Activated naive CD4-positive, alpha-beta T cell treated with anti-CD3 and anti-CD28 coated beads, Interleukin-2, amount 50 U/mL, for 72 hours (primary cell): ENCODE results near the gene DPP10. TPM values are rescaled to one million over a fixed set of nuclear protein-coding genes. Genes with fewer than 3 reads are reported as not detected.

Experiments
- ATAC-seq, 2 donors: fragments of 150-1000 bp; cut with Tn5 transposase; 2 replicates each; pipeline ENCODE4 v1.10.0; 2021; ENCODE audit warnings: mild to moderate bottlenecking in 2 of 2, moderate library complexity in 2 of 2
- DNase-seq, 2 donors: peaks; one replicate each; pipeline ENCODE4 v3.0.0; 2021 to 2022; ENCODE audit warnings: low spot score in 2 of 2
- H3K27ac Mint-ChIP-seq, 2 donors: one replicate each; pipeline ENCODE4 v1.8.0; 2022; ENCODE audit warnings: mild to moderate bottlenecking in 2 of 2, mixed read lengths in 2 of 2
- H3K36me3 Mint-ChIP-seq, 2 donors: one replicate each; pipeline ENCODE4 v1.8.0; 2022; ENCODE audit warnings: mixed read lengths in 2 of 2
- H3K9me3 Mint-ChIP-seq, 2 donors: one replicate each; pipeline ENCODE4 v1.8.0; 2022; ENCODE audit warnings: mixed read lengths in 2 of 2
- total RNA-seq, 2 donors: library from RNA; stranded (reverse); gene quantifications; one replicate each; pipeline ENCODE4 v1.2.3, GENCODE V29; 2022

DPP10 gene
- total RNA-seq, 2 donors from 2014 or later: not detected

GRCh38 chr2:115161081-115161770 is 718.8 kb downstream of the DPP10 start:
- ATAC-seq: no peak
- Mint-ChIP-seq H3K36me3 (peaks cover 6 to 19% of the 10 kb centered on the region in 2 donors), H3K27ac (no peak overlapping the region), H3K9me3 (peaks cover 3 to 4% of the 10 kb centered on the region in 2 donors)
- no peak for DNase-seq

DNA sequence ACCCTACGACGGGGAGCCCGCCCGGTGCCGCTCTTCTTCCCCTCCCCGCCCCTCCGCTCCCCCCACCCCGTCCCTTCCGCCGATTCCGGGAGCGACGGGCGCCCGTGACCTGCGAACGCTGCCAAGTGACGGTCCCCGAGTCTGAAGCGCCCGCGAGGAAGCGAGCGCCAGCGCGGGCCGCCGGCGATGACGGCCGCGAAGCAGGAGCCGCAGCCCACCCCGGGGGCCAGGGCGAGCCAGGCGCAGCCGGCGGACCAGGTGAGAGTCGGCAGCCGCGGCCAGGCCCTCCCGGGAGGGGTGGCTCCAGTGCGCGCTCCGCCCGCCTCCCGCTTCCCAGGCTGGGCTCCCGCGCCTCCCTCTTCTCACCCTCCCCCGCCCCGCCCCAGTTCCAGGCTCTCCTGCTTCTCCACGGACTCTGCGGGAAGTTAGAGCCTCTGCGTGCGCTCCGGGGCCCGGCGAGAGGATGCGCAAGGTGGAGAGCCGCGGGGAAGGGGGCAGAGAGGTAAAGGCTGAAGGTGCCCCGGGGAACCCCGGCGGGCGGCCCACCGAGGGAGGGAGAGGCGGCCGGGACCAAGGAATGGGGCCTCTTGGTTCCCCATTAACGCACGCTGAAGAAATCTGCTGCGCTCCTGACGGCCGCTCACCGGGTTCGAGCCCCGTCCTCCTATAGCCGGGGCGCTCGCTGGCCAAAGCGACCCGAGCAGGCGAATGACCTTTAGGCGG is 719.5 kb downstream of the DPP10 start:
- peaks cover 6 to 19% of the 10 kb centered on the region in 2 donors for H3K36me3 Mint-ChIP-seq
- H3K9me3 Mint-ChIP-seq: peaks cover 3 to 4% of the 10 kb centered on the region in 2 donors
- ATAC-seq (no peak), DNase-seq (no peak)
- H3K27ac Mint-ChIP-seq: no peak overlapping the region

- Mint-ChIP-seq H3K36me3 (peaks cover 6 to 19% of the 10 kb centered on the region in 2 donors), H3K9me3 (peaks cover 4% of the 10 kb centered on the region in 2 donors), H3K27ac (no peak overlapping the region)
- ATAC-seq (no peak), DNase-seq (no peak)
Measured at GRCh38 chr2:115162494-115163293, 720.3 kb downstream of the DPP10 start.

- H3K9me3 Mint-ChIP-seq: peaks cover 4 to 7% of the 10 kb centered on the region in 2 donors
- ATAC-seq (no peak), DNase-seq (no peak)
Measured at GRCh38 chr2:115163572-115163971, 721.1 kb downstream of the DPP10 start.

GRCh38 chr2:115165529-115166109 is 723.2 kb downstream of the DPP10 start:
- H3K9me3 Mint-ChIP-seq: peaks cover 3 to 7% of the 10 kb centered on the region in 2 donors
- DNase-seq (no peak), ATAC-seq (no peak)
- H3K27ac Mint-ChIP-seq: no peak overlapping the region
- H3K36me3 Mint-ChIP-seq: peaks cover 4 to 18% of the 10 kb centered on the region in 2 donors

More at GRCh38 chr2:115163572-115163971, 721.1 kb downstream of the DPP10 start:
- Mint-ChIP-seq H3K27ac (no peak overlapping the region), H3K36me3 (peaks cover 6 to 19% of the 10 kb centered on the region in 2 donors)

DNA sequence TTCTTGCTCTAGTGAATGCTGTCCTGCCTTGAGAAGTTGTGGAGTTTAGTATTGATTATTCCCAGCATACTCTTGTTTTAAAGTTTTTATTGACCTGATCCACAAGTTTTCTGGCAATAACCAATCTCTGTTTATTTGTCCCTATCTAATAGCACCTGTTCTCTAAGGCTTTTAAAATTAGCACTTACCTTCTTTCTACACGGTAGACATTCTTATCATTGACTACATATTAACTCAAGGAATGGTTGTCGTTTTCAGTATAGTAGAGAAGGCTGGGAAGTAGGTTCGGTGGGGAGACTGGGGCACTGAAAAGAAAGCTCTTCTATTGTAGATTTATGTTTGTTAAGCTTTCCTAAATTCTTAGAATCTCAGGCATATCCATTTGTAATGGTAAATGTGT is 726.0 kb downstream of the DPP10 start:
- ATAC-seq: no peak
- peaks cover 0 to 3% of the 10 kb centered on the region in 2 donors for H3K36me3 Mint-ChIP-seq

GRCh38 chr2:115169814-115170213 is 727.4 kb downstream of the DPP10 start:
- Mint-ChIP-seq H3K9me3 (peaks cover 3 to 4% of the 10 kb centered on the region in 2 donors), H3K27ac (no peak overlapping the region), H3K36me3 (no peaks in the 10 kb centered on the region)
- ATAC-seq: no peak
- no peak for DNase-seq

More for the DNA sequence above, 726.0 kb downstream of the DPP10 start:
- no peak for DNase-seq
- Mint-ChIP-seq H3K9me3 (peaks cover 3 to 4% of the 10 kb centered on the region in 2 donors), H3K27ac (no peak overlapping the region)

GRCh38 chr2:115171751-115172150 is 729.3 kb downstream of the DPP10 start:
- Mint-ChIP-seq H3K36me3 (no peaks in the 10 kb centered on the region), H3K27ac (no peak overlapping the region), H3K9me3 (peaks cover 3 to 4% of the 10 kb centered on the region in 2 donors)
- no peak for DNase-seq
- ATAC-seq: no peak

- no peak for DNase-seq
Measured at GRCh38 chr2:115174651-115175050, 732.2 kb downstream of the DPP10 start.

DNA sequence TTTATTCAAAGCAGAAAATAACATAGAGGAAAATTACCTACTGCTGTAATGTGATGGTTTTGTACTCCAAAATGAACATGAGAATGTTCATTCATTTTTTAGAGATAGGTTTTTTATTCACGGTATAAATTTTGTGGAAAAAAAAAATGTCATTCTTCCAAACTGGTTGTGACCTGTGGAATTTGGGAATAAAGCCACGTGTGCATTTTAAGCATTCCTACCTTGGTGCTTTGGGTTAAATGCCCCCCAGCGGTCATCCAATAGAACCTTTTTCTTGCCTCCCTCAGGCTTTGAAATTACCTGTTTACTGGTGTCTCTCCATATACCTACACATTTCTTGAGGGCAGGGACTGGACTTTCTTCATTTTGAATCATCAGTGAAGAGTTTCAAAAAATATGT is 740.7 kb downstream of the DPP10 start:
- no peak for ATAC-seq
- peaks cover 18 to 22% of the 10 kb centered on the region in 2 donors for H3K9me3 Mint-ChIP-seq
- peaks cover 0 to 6% of the 10 kb centered on the region in 2 donors for H3K36me3 Mint-ChIP-seq
- DNase-seq: no peak
- H3K27ac Mint-ChIP-seq: no peak overlapping the region

More at GRCh38 chr2:115174651-115175050, 732.2 kb downstream of the DPP10 start:
- no peaks in the 10 kb centered on the region for H3K36me3 Mint-ChIP-seq
- H3K27ac Mint-ChIP-seq: no peak overlapping the region
- ATAC-seq: no peak
- peaks cover 3% of the 10 kb centered on the region in 2 donors for H3K9me3 Mint-ChIP-seq

DNA sequence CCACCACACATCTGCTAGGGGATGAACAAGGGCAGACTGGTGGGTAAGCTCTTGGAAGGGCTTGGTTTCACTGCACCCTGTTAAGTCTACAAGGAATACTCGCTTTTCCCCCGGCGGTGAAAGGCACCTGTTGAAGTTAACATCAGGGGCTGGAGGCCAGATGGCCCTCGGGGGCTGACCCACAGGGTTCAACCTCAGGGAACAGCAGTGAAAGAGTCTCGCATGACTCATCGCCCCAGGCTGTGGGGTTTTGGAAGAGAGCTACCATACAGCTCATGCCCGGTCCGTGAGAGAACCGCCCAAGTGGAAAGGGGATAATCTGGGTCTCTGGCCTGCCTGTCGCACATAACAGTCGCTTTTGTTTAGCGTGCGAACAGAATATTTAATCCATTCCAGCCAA is 748.0 kb downstream of the DPP10 start:
- Mint-ChIP-seq H3K9me3 (peaks cover 14 to 29% of the 10 kb centered on the region in 2 donors), H3K27ac (no peak overlapping the region), H3K36me3 (peaks cover 0 to 10% of the 10 kb centered on the region in 2 donors)
- DNase-seq: no peak
- no peak for ATAC-seq

GRCh38 chr2:115194623-115195022 is 752.2 kb downstream of the DPP10 start:
- peaks cover 0 to 9% of the 10 kb centered on the region in 2 donors for H3K9me3 Mint-ChIP-seq
- no peak overlapping the region for H3K27ac Mint-ChIP-seq
- no peak for DNase-seq
- ATAC-seq: no peak
- no peaks in the 10 kb centered on the region for H3K36me3 Mint-ChIP-seq

GRCh38 chr2:115196587-115196986 is 754.1 kb downstream of the DPP10 start:
- Mint-ChIP-seq H3K36me3 (no peaks in the 10 kb centered on the region), H3K9me3 (no peaks in the 10 kb centered on the region), H3K27ac (no peak overlapping the region)
- DNase-seq (no peak), ATAC-seq (no peak)

- H3K27ac Mint-ChIP-seq: no peak overlapping the region
- H3K36me3 Mint-ChIP-seq: no peaks in the 10 kb centered on the region
- DNase-seq: no peak
- no peak for ATAC-seq
- H3K9me3 Mint-ChIP-seq: no peaks in the 10 kb centered on the region
Measured at GRCh38 chr2:115199966-115200365, 757.5 kb downstream of the DPP10 start.

- no peaks in the 10 kb centered on the region for H3K36me3 Mint-ChIP-seq
- H3K9me3 Mint-ChIP-seq: peaks cover 5 to 6% of the 10 kb centered on the region in 2 donors
- DNase-seq (no peak), ATAC-seq (no peak)
- H3K27ac Mint-ChIP-seq: no peak overlapping the region
Measured at GRCh38 chr2:115201386-115201785, 758.9 kb downstream of the DPP10 start.

DNA sequence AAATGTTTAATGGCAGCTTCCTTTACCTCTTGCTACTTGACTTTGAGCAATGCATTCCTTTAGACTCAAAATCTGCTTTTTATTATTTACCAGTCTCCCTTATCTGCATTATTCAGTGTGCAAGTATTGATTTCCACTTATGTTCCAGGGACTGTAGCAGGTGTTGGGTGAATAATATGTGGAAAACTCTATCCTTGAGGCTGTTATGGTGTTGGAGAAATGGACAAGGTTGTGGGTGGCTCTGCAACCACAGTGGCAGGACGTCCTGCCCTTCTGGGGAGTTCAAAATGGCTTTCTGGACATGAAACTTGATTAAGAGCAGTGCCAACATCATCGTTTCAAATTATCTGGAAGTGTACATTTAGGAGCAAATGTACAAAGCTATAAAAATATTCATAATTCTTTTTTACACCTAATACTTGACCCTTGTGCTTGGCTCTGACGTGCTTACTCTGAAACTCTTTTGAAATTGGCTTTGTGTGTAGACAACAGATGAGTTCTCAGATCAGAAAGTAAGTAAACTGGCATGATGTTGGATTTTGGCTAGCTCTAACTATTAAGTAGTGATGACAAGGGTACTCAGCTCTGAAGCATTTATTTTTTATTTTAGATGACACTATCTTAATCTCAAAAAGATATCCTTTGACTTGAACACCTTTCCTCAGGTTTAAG is 766.2 kb downstream of the DPP10 start:
- H3K36me3 Mint-ChIP-seq: no peaks in the 10 kb centered on the region
- peaks cover 11 to 13% of the 10 kb centered on the region in 2 donors for H3K9me3 Mint-ChIP-seq
- DNase-seq: no peak
- no peak overlapping the region for H3K27ac Mint-ChIP-seq
- no peak for ATAC-seq
